Sigmoid colon (tissue), 4 donors: ENCODE results near the gene BOLL.

ENCODE experiments used
- EP300 ChIP-seq, 4 donors: sonication (generic); formaldehyde crosslinking; IDR thresholded peaks; one replicate each; pipeline ENCODE4 v1.6.1; 2017; ENCODE audit warnings: antibody characterized with exemption in 4 of 4
- POLR2A ChIP-seq, 2 donors: fragments of 450-650 bp; IDR thresholded peaks; one replicate each; pipeline ENCODE4 v1.6.1; 2016; ENCODE audit warnings: antibody characterized with exemption in 2 of 2, mild to moderate bottlenecking in 2 of 2, moderate library complexity in 2 of 2
- POLR2AphosphoS5 ChIP-seq, 4 donors: sonication (generic); formaldehyde crosslinking; IDR thresholded peaks; one replicate each; pipeline ENCODE4 v1.6.1; 2017; ENCODE audit warnings: antibody characterized with exemption in 4 of 4
- TF ChIP-seq, protein P1 (sequence below), 4 experiments: fragments of 450-650 bp in 3 of 4; fragments of 200-600 bp in 1 of 4; IDR thresholded peaks; one replicate each; pipeline ENCODE4 v1.5.1; 2016 to 2019; ENCODE audit warnings: antibody characterized with exemption in 4 of 4, mild to moderate bottlenecking in 3 of 4, moderate library complexity in 2 of 4

DNA sequence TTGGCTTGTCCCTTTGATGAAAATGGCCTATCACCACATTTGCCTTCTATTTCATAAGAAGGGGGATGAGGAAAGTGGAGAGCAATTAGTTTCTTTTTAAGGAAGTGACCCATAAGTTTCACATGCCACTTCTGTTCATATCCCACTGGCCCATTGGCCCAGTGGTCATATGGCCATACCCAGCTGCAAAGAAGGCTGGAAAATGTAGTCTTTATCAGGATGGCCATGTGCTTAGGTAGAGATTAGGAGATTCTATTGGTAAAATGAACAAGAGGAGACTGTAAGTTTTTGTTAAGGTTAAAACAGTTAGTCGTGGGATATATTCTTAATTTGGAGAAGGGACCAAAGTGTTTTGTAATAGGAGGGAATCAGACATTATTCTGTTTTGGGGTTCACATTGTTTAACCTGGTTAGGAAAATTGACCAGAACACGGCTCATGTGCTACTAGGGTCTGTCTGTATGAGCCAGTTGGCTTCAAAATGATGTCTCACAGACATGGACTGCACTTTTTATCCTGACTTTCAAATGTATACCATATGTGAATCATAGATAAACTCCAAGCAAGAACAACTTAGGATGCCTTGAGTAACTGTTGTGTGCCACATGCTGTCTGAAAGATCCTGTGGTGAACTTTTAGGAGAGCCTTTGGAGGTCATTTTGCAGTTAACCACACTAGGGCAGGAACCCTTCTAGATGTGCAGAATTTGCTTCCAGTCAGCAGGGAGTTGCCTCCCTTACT lies 36.6 kb upstream of the BOLL start:
- TF ChIP-seq POLR2A (IDR thresholded peaks at IDR 0.05) (no peak), POLR2AphosphoS5 (IDR thresholded peaks at IDR 0.05) (no peak), EP300 (IDR thresholded peaks at IDR 0.05) (no peak)
- TF ChIP-seq, protein P1, sequence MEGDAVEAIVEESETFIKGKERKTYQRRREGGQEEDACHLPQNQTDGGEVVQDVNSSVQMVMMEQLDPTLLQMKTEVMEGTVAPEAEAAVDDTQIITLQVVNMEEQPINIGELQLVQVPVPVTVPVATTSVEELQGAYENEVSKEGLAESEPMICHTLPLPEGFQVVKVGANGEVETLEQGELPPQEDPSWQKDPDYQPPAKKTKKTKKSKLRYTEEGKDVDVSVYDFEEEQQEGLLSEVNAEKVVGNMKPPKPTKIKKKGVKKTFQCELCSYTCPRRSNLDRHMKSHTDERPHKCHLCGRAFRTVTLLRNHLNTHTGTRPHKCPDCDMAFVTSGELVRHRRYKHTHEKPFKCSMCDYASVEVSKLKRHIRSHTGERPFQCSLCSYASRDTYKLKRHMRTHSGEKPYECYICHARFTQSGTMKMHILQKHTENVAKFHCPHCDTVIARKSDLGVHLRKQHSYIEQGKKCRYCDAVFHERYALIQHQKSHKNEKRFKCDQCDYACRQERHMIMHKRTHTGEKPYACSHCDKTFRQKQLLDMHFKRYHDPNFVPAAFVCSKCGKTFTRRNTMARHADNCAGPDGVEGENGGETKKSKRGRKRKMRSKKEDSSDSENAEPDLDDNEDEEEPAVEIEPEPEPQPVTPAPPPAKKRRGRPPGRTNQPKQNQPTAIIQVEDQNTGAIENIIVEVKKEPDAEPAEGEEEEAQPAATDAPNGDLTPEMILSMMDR (IDR thresholded peaks at IDR 0.05): no peak
